ENCODE measurements around the gene SCAF8.
A peak's percentile ranks its signal among the peaks of the same experiment; 100 is the strongest.

SCAF8 gene

GRCh38 chr6:154861825-154862224 lies 128.6 kb downstream of the SCAF8 start:
- TF ChIP-seq ZFX (IDR thresholded peaks at IDR 0.05; ENCODE audit: borderline replicate concordance) = no peak
- TF ChIP-seq, protein P1, sequence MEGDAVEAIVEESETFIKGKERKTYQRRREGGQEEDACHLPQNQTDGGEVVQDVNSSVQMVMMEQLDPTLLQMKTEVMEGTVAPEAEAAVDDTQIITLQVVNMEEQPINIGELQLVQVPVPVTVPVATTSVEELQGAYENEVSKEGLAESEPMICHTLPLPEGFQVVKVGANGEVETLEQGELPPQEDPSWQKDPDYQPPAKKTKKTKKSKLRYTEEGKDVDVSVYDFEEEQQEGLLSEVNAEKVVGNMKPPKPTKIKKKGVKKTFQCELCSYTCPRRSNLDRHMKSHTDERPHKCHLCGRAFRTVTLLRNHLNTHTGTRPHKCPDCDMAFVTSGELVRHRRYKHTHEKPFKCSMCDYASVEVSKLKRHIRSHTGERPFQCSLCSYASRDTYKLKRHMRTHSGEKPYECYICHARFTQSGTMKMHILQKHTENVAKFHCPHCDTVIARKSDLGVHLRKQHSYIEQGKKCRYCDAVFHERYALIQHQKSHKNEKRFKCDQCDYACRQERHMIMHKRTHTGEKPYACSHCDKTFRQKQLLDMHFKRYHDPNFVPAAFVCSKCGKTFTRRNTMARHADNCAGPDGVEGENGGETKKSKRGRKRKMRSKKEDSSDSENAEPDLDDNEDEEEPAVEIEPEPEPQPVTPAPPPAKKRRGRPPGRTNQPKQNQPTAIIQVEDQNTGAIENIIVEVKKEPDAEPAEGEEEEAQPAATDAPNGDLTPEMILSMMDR (IDR thresholded peaks at IDR 0.05) = no peak
- H3K27ac ChIP-seq = no peak overlapping the region

DNA sequence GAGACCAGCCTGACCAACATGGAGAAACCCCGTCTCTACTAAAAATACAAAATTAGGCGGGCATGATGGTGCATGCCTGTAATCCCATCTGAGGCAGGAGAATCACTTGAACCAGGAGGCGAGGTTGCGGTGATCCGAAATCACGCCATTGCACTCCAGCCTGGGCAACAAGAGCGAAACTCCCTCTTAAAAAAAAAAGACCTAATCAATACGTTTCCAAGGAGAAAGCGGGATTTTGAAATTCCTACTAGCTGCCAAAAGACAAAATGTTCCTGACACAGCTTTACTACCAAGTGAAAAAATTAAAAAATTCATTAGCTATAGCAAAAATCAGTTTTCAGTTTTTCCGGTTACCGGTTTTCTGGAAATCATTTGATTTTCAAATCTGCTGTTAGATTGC lies 129.3 kb downstream of the SCAF8 start:
- TF ChIP-seq, protein P1 (IDR thresholded peaks at IDR 0.05) = no peak
- no peak for TF ChIP-seq ZFX (IDR thresholded peaks at IDR 0.05; ENCODE audit: borderline replicate concordance)
- no peak overlapping the region for H3K27ac ChIP-seq

GRCh38 chr6:154864066-154864430 lies 130.8 kb downstream of the SCAF8 start:
- TF ChIP-seq ZFX (IDR thresholded peaks at IDR 0.05; ENCODE audit: borderline replicate concordance) = no peak
- TF ChIP-seq, protein P1 (IDR thresholded peaks at IDR 0.05) = no peak
- peak overlapping the region; percentile 69 for H3K27ac ChIP-seq

DNA sequence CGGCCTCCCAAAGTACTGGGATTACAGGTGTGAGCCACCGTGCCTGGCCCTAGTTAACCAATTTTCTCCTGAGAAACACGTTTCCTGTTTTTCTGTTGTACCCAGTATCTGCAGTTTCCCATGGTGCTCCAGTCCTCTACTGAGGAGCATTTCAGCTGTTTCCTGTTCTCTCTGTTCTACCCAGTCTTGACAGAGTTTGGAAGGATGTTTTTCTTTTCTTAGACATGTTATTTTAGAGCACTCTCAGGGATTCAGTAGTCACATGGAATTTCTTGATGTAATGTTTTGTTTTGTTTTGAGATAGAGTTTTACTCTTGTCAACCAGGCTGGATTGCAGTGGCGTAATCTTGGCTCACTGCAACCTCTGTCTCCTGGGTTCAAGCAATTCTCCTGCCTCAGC lies 132.1 kb downstream of the SCAF8 start:
- TF ChIP-seq, protein P1 (IDR thresholded peaks at IDR 0.05) = no peak
- no peak for TF ChIP-seq ZFX (IDR thresholded peaks at IDR 0.05; ENCODE audit: borderline replicate concordance)
- no peak overlapping the region for H3K27ac ChIP-seq

GRCh38 chr6:154868143-154868594 lies 135.0 kb downstream of the SCAF8 start:
- TF ChIP-seq ZFX (IDR thresholded peaks at IDR 0.05; ENCODE audit: borderline replicate concordance) = no peak
- TF ChIP-seq, protein P1 (IDR thresholded peaks at IDR 0.05) = peak; percentile 86
- H3K27ac ChIP-seq = no peak overlapping the region

DNA sequence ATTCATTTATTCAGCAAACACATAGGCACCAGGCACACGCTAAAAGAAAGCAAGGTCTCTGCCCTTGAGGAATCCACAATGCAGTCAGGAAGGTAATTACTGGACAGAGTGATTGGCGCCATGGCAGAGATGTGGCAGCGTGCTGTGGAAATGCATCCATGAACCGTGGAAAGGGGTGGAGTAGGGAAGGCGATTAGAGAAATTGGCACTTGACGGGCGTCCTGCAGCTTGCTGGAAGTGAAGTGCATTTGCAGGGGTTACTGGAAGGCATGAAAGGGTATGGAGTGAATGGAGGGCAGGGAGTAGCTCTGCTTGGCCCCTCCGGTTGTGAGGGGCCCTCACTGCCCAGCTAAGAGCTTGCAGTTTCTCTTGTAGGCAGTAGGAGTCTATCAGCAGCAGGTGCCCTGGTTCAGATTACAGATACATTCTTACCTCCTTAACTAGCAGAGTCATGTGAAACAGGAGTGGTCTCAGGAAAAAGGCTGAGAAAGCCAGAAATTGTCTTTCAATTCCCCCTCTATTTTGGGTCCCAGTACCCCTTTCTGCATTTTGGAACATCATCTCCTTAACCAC lies 139.4 kb downstream of the SCAF8 start:
- H3K27ac ChIP-seq = no peak overlapping the region

DNA sequence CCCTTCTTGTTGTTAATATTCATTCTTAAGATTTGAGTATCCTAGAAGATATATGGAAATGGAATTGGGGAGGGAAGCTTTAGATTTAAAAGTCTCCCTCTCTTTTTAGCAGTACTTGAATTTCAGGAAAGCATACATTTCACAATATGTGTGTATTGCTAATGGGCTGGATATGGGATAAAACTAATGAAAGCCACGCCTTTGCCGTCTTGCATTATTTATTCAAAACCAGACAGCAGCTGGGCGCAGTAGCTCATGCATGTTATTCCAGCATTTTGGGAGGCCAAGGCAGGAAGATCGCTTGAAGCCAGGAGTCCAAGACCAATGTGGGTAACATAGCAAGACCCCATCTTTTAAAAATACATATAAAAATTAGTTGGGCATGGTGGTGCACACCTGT lies 140.3 kb downstream of the SCAF8 start:
- no peak for TF ChIP-seq ZFX (IDR thresholded peaks at IDR 0.05; ENCODE audit: borderline replicate concordance)
- TF ChIP-seq, protein P1 (IDR thresholded peaks at IDR 0.05) = no peak
- no peak overlapping the region for H3K27ac ChIP-seq

More for the DNA sequence above, 139.4 kb downstream of the SCAF8 start:
- no peak for TF ChIP-seq ZFX (IDR thresholded peaks at IDR 0.05; ENCODE audit: borderline replicate concordance)
- TF ChIP-seq, protein P1 (IDR thresholded peaks at IDR 0.05) = no peak

All from 22Rv1 (cell line).